ENCODE results near the gene ZCWPW1. TPM values are rescaled to one million over a fixed set of nuclear protein-coding genes. Genes with fewer than 3 reads are reported as not detected.

The ZCWPW1 gene
- total RNA-seq: 0.43 and 0.88 TPM in 2 replicates

GRCh38 chr7:100428199-100428966, at the start of gene ZCWPW1:
ZCWPW1 (minus strand) TSS chr7:100428703; CDS start chr7:100420649, 8,054 bp downstream.

GRCh38 chr7:100464210-100464660, 35.7 kb upstream of the ZCWPW1 start, which contains the start of gene SPACDR:
SPACDR (minus strand) TSS chr7:100464260; CDS start chr7:100464025, 235 bp downstream.

GRCh38 chr7:100429637-100430492, 1.4 kb upstream of the ZCWPW1 start, which contains the start of gene MEPCE:
MEPCE (plus strand) TSS chr7:100429831; CDS start chr7:100430019, 188 bp downstream.

GRCh38 chr7:100373261-100373831, 55.2 kb downstream of the ZCWPW1 start, which contains the start of gene PILRA:
PILRA (plus strand) TSS chr7:100373487; CDS start chr7:100373657, 170 bp downstream.

GRCh38 chr7:100358027-100358856, 70.3 kb downstream of the ZCWPW1 start, which contains the start of gene PILRB:
PILRB (plus strand) TSS chr7:100358117; CDS start chr7:100358303, 186 bp downstream.

Other genes starting within 250 kb of the ZCWPW1 start
- gene PVRIG, start 208.8 kb downstream of the ZCWPW1 start, total RNA-seq: not detected in 2 replicates
- gene SPDYE3, start 121.0 kb downstream of the ZCWPW1 start, total RNA-seq: not detected in 2 replicates
- gene PILRB, start 70.6 kb downstream of the ZCWPW1 start, total RNA-seq: 7.0 and 19.8 TPM in 2 replicates
- gene PILRA, start 55.2 kb downstream of the ZCWPW1 start, total RNA-seq: not detected in 2 replicates
- 26.9 and 43.7 TPM in 2 replicates for gene MEPCE, start 1.1 kb upstream of the ZCWPW1 start, total RNA-seq
- 15.3 and 27.5 TPM in 2 replicates for gene PPP1R35, start 7.8 kb upstream of the ZCWPW1 start, total RNA-seq
- gene SPACDR, start 35.6 kb upstream of the ZCWPW1 start, total RNA-seq: 0.72 and 0.88 TPM in 2 replicates
- gene TSC22D4, start 50.5 kb upstream of the ZCWPW1 start, total RNA-seq: 35.5 and 37.9 TPM in 2 replicates
- gene NYAP1, start 55.2 kb upstream of the ZCWPW1 start, total RNA-seq: 0.72 and 1.8 TPM in 2 replicates
- gene AGFG2, start 110.5 kb upstream of the ZCWPW1 start, total RNA-seq: 7.0 and 13.9 TPM in 2 replicates
- gene SAP25, start 145.2 kb upstream of the ZCWPW1 start, total RNA-seq: 0.72 TPM in 1 of 2 replicates, not detected in the other
- 32.8 and 52.5 TPM in 2 replicates for gene LRCH4, start 157.4 kb upstream of the ZCWPW1 start, total RNA-seq
- gene FBXO24, start 157.6 kb upstream of the ZCWPW1 start, total RNA-seq: 0.66 and 0.86 TPM in 2 replicates
- 109 and 167 TPM in 2 replicates for gene PCOLCE, start 173.7 kb upstream of the ZCWPW1 start, total RNA-seq
- gene MOSPD3, start 183.8 kb upstream of the ZCWPW1 start, total RNA-seq: 7.0 and 9.0 TPM in 2 replicates
- gene TFR2, start 212.8 kb upstream of the ZCWPW1 start, total RNA-seq: 0.44 TPM in 1 of 2 replicates, not detected in the other
- not detected in 2 replicates for gene ACTL6B, start 227.7 kb upstream of the ZCWPW1 start, total RNA-seq
- 152 and 165 TPM in 2 replicates for gene GNB2, start 245.0 kb upstream of the ZCWPW1 start, total RNA-seq